Loucy (cell line): ENCODE measurements around the gene FER.

Experiments
- H2AFZ ChIP-seq: fragments of 200-600 bp; sonication (generic); 2 replicates; pipeline ENCODE4 v1.6.0; 2016; ENCODE audit warnings: antibody characterized with exemption, mild to moderate bottlenecking, low read length, moderate library complexity
- H3F3A ChIP-seq: fragments of 200-600 bp; 2 replicates; pipeline ENCODE4 v1.6.0; 2016; ENCODE audit warnings: antibody characterized with exemption, low read depth, mild to moderate bottlenecking
- H3K27me3 ChIP-seq: fragments of 200-600 bp; sonication (generic); 2 replicates; pipeline ENCODE4 v1.6.1; 2014; ENCODE audit warnings: low read length, mild to moderate bottlenecking; ENCODE audit not compliant: insufficient read depth, poor library complexity, severe bottlenecking
- H3K36me3 ChIP-seq: fragments of 200-600 bp; sonication (generic); 2 replicates; pipeline ENCODE4 v1.6.1; 2016; ENCODE audit warnings: low read length; ENCODE audit not compliant: insufficient read depth
- H3K4me1 ChIP-seq: fragments of 200-600 bp; sonication (generic); 2 replicates; pipeline ENCODE4 v1.5.1; 2014; ENCODE audit warnings: low read length, mild to moderate bottlenecking; ENCODE audit not compliant: insufficient read depth, poor library complexity, severe bottlenecking
- H3K4me2 ChIP-seq: fragments of 200-600 bp; sonication (generic); 2 replicates; pipeline ENCODE4 v1.6.0; 2014; ENCODE audit warnings: antibody characterized with exemption, low read length, low read depth, mild to moderate bottlenecking; ENCODE audit not compliant: poor library complexity, severe bottlenecking
- H3K4me3 ChIP-seq: fragments of 200-600 bp; sonication (generic); 2 replicates; pipeline ENCODE4 v1.5.1; 2014; ENCODE audit warnings: low read length, mild to moderate bottlenecking, mixed read lengths; ENCODE audit not compliant: poor library complexity, severe bottlenecking
- H3K79me2 ChIP-seq: fragments of 200-600 bp; sonication (generic); 2 replicates; pipeline ENCODE4 v1.6.1; 2014; ENCODE audit warnings: low read length; ENCODE audit not compliant: insufficient read depth
- H3K9ac ChIP-seq: fragments of 200-600 bp; sonication (generic); 2 replicates; pipeline ENCODE4 v1.6.0; 2014; ENCODE audit warnings: mild to moderate bottlenecking, low read depth, low read length, moderate library complexity; ENCODE audit not compliant: poor library complexity, severe bottlenecking
- H3K9me2 ChIP-seq: fragments of 200-600 bp; sonication (generic); replicated peaks from 2 replicates; pipeline ENCODE4 v1.6.1; 2016; ENCODE audit warnings: low read depth, low read length, mixed read lengths
- H3K9me3 ChIP-seq: fragments of 200-600 bp; sonication (generic); 2 replicates; pipeline ENCODE4 v1.6.1; 2014; ENCODE audit warnings: mild to moderate bottlenecking, antibody characterized with exemption, low read length, low read depth; ENCODE audit not compliant: insufficient read depth
- H4K20me1 ChIP-seq: fragments of 200-600 bp; sonication (generic); 2 replicates; pipeline ENCODE4 v1.6.0; 2014; ENCODE audit warnings: antibody characterized with exemption, low read length, mild to moderate bottlenecking; ENCODE audit not compliant: insufficient read depth, poor library complexity, severe bottlenecking
- CTCF ChIP-seq: fragments of 200-600 bp; sonication (generic); conservative IDR thresholded peaks from 2 replicates; pipeline ENCODE4 v1.5.1; 2014; ENCODE audit warnings: mild to moderate bottlenecking, antibody characterized with exemption, low read length
- EZH2phosphoT487 ChIP-seq: fragments of 200-600 bp; IDR thresholded peaks from 2 replicates; pipeline ENCODE4 v1.6.1; 2018; ENCODE audit warnings: antibody characterized with exemption, mild to moderate bottlenecking, moderate library complexity, borderline replicate concordance

The FER gene

GRCh38 chr5:108881133-108881532, 133.4 kb downstream of the FER start:
- H3K4me3 ChIP-seq, result no peak overlapping the region
- TF ChIP-seq EZH2phosphoT487 (no peak), CTCF (no peak)

GRCh38 chr5:108884736-108885135, 137.0 kb downstream of the FER start:
- Histone ChIP-seq H3K4me3 (no peak overlapping the region), H3K9me3 (no peaks in the 10 kb centered on the region), H4K20me1 (no peaks in the 10 kb centered on the region), H3K79me2 (no peaks in the 10 kb centered on the region), H3K27me3 (no peaks in the 10 kb centered on the region), H2AFZ (no peak overlapping the region), H3K36me3 (no peaks in the 10 kb centered on the region), H3K9me2 (no peaks in the 10 kb centered on the region), H3K4me1 (no peaks in the 10 kb centered on the region), H3K9ac (no peak overlapping the region), H3K4me2 (no peak overlapping the region), H3F3A (no peaks in the 10 kb centered on the region)
- no peak for TF ChIP-seq EZH2phosphoT487
- no peak for TF ChIP-seq CTCF

More at GRCh38 chr5:108881133-108881532, 133.4 kb downstream of the FER start:
- Histone ChIP-seq H3K9ac (no peak overlapping the region), H3K4me2 (no peak overlapping the region), H3K9me3 (no peaks in the 10 kb centered on the region), H3K79me2 (no peaks in the 10 kb centered on the region), H3K9me2 (no peaks in the 10 kb centered on the region), H2AFZ (no peak overlapping the region), H3F3A (no peaks in the 10 kb centered on the region), H3K27me3 (no peaks in the 10 kb centered on the region), H4K20me1 (no peaks in the 10 kb centered on the region), H3K36me3 (no peaks in the 10 kb centered on the region), H3K4me1 (no peaks in the 10 kb centered on the region)

- no peaks in the 10 kb centered on the region for H3K27me3 ChIP-seq
- no peak for TF ChIP-seq EZH2phosphoT487
- no peak for TF ChIP-seq CTCF
- no peaks in the 10 kb centered on the region for H3K9me2 ChIP-seq
- H3K4me2 ChIP-seq, result no peak overlapping the region
- H4K20me1 ChIP-seq, result no peaks in the 10 kb centered on the region
- H3K79me2 ChIP-seq, result no peaks in the 10 kb centered on the region
- no peaks in the 10 kb centered on the region for H3K9me3 ChIP-seq
- H3K4me3 ChIP-seq, result no peak overlapping the region
- H2AFZ ChIP-seq, result no peak overlapping the region
- no peak overlapping the region for H3K9ac ChIP-seq
- no peaks in the 10 kb centered on the region for H3F3A ChIP-seq
- no peaks in the 10 kb centered on the region for H3K36me3 ChIP-seq
- H3K4me1 ChIP-seq, result no peaks in the 10 kb centered on the region
Measured at GRCh38 chr5:108898257-108898656, 150.6 kb downstream of the FER start.
